GM12872 (cell line): ENCODE results near the gene SCFD2.

Source experiments
- CTCF ChIP-seq: IDR thresholded peaks from 3 replicates; pipeline ENCODE4 v1.5.1; 2011; ENCODE audit warnings: low read depth, mild to moderate bottlenecking, low read length, moderate library complexity; ENCODE audit not compliant: insufficient read depth

SCFD2 gene

GRCh38 chr4:52925531-52925968, 440.3 kb downstream of the SCFD2 start:
- TF ChIP-seq CTCF = no peak

GRCh38 chr4:52919461-52919860, 446.4 kb downstream of the SCFD2 start:
- TF ChIP-seq CTCF = no peak

GRCh38 chr4:52917817-52918216, 448.0 kb downstream of the SCFD2 start:
- no peak for TF ChIP-seq CTCF

GRCh38 chr4:52915730-52916300, 450.0 kb downstream of the SCFD2 start:
- TF ChIP-seq CTCF = no peak

GRCh38 chr4:52915191-52915590, 450.7 kb downstream of the SCFD2 start:
- no peak for TF ChIP-seq CTCF

GRCh38 chr4:52914051-52914605, 451.7 kb downstream of the SCFD2 start:
- TF ChIP-seq CTCF = no peak

GRCh38 chr4:52912608-52913007, 453.3 kb downstream of the SCFD2 start:
- no peak for TF ChIP-seq CTCF
